NCI-H2196 (cell line): ENCODE data around the gene PCDH1.

Experiments
- DNase-seq: peaks from one replicate; lab custom pipeline; 2025; ENCODE audit not compliant: unreplicated experiment; lab: John Stamatoyannopoulos, UW

Gene PCDH1

GRCh38 chr5:141812512-141812911 is 65.7 kb downstream of the PCDH1 start:
- DNase-seq: no peak

GRCh38 chr5:141811287-141812155 is 66.7 kb downstream of the PCDH1 start:
- peak; percentile 43 for DNase-seq

GRCh38 chr5:141810702-141811101 is 67.5 kb downstream of the PCDH1 start:
- no peak for DNase-seq

GRCh38 chr5:141809380-141810096 is 68.7 kb downstream of the PCDH1 start:
- no peak for DNase-seq

- no peak for DNase-seq
Measured at GRCh38 chr5:141808857-141809256, 69.4 kb downstream of the PCDH1 start.

GRCh38 chr5:141807732-141808131 is 70.5 kb downstream of the PCDH1 start:
- no peak for DNase-seq

- no peak for DNase-seq
Measured at GRCh38 chr5:141807329-141807728, 70.9 kb downstream of the PCDH1 start.

GRCh38 chr5:141806626-141807025 is 71.6 kb downstream of the PCDH1 start:
- DNase-seq: no peak

GRCh38 chr5:141805874-141806595 is 72.2 kb downstream of the PCDH1 start:
- DNase-seq: no peak

- no peak for DNase-seq
Measured at GRCh38 chr5:141804475-141804874, 73.7 kb downstream of the PCDH1 start.
